Body of pancreas (tissue), 4 donors: ENCODE measurements around the gene MERTK. TPM values are rescaled to one million over a fixed set of nuclear protein-coding genes. Genes with fewer than 3 reads are reported as not detected.
A peak's percentile ranks its signal among the peaks of the same experiment; 100 is the strongest.

Source experiments
- ATAC-seq: fragments of 150-250 bp; one replicate; pipeline ENCODE4 v1.9.1; 2016
- DNase-seq, 4 donors: peaks; one replicate each; pipeline ENCODE4 v3.0.0-alpha.2; 2019
- H3K27ac ChIP-seq, 4 donors: fragments of 200-600 bp; sonication (generic); 1 replicate in 3 of 4; 2 replicates in 1 of 4; pipeline versions ENCODE4 v1.5.1 to v1.6.1; 2016 to 2019; ENCODE audit warnings: mild to moderate bottlenecking in 1 of 4, mixed read lengths in 1 of 4, moderate library complexity in 1 of 4
- H3K27me3 ChIP-seq, 2 donors: fragments of 200-600 bp; sonication (generic); one replicate each; pipeline ENCODE4 v1.6.0; 2016; ENCODE audit warnings: mild to moderate bottlenecking in 1 of 2
- H3K36me3 ChIP-seq, 2 donors: fragments of 200-600 bp; sonication (generic); replicated peaks in 1 of 2; 2 replicates each; pipeline ENCODE4 v1.5.1; 2016; ENCODE audit warnings: low read depth in 2 of 2; ENCODE audit not compliant: insufficient read depth in 1 of 2
- H3K4me1 ChIP-seq: fragments of 200-600 bp; sonication (generic); one replicate; pipeline ENCODE4 v1.6.0; 2016
- H3K4me3 ChIP-seq, 2 donors: fragments of 200-600 bp; sonication (generic); 1 replicate in 1 of 2; 2 replicates in 1 of 2; pipeline ENCODE4 v1.5.1; 2016 to 2019
- H3K9me3 ChIP-seq, 3 donors: fragments of 200-600 bp; sonication (generic); 1 replicate in 2 of 3; 2 replicates in 1 of 3; pipeline ENCODE4 v1.5.1; 2016
- CTCF ChIP-seq, 7 experiments: fragments of 450-650 bp in 4 of 7; fragments of 200-600 bp in 3 of 7; sonication (generic) in 3 of 7; IDR thresholded peaks; one replicate each; pipeline ENCODE4 v1.5.1; 2016 to 2019; ENCODE audit warnings: antibody characterized with exemption in 7 of 7
- POLR2A ChIP-seq, 3 donors: fragments of 450-650 bp; IDR thresholded peaks; one replicate each; pipeline ENCODE4 v1.6.1; 2016; ENCODE audit warnings: antibody characterized with exemption in 3 of 3, mild to moderate bottlenecking in 2 of 3
- WGBS, 2 donors: methylation state at CpG; one replicate each; pipeline ENCODE4 v1.1.5; 2017; 5-methylcytosine and 5-hydroxymethylcytosine counted together
- intact Hi-C: fragments of 100-400 bp; cut with DNase I; formaldehyde crosslinking; loops from one replicate; pipeline ENCODE4 v1.15.1; 2023
- total RNA-seq, 2 donors: library from RNA; depleted of rRNA; stranded (reverse); fragments of >200 nt; gene quantifications; one replicate each; pipeline ENCODE4 v1.1.0, GENCODE V29; 2016

Gene MERTK
- total RNA-seq, 2 donors from 2014 or later: 7.9 to 9.6 TPM

DNA sequence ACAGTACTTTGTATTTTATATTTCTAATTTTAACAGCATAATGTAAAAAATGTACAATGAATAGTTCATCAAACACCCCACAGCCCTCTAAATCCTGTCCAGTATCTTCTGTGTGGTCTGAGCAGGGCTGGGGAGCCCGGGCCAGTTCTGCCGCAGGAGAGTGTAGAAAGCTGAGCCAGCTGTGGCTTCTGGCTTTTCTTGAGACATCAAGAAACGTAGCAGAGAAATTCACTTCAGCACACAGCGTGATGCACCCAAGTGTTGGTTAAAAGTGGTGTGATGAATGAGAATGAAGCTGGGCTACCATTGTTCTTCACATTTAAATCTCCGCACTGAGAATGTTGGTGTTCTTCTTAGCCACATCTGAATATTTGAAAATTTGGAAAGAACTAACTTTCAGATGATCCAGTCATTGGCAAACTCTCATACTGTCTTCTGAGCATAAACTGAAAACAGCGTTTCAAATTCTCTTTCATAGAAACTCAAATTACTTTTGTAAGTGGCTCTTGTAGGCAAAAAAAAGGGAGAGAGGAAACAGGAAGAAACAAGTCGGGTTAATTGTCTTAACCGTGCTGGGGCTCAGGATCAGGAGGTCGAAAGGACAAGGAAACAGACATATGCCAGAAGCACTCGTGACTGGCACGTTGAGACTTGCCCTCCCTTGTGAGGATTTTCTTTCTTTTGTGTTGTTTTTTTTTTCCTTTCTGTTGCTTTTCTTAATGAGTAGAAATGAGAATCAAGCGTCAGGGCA lies 133.2 kb downstream of the MERTK start:
- ATAC-seq (no peak), DNase-seq (peak in 2 of 4 donors; percentile 34)
- Histone ChIP-seq H3K4me1 (peaks cover 23% of the 10 kb centered on the region), H3K4me3 (no peak overlapping the region), H3K27me3 (no peaks in the 10 kb centered on the region), H3K27ac (peak overlapping the region in 2 of 4 donors; percentile 14 to 63), H3K9me3 (no peaks in the 10 kb centered on the region), H3K36me3 (no peaks in the 10 kb centered on the region)
- TF ChIP-seq CTCF (IDR thresholded peaks at IDR 0.05): no peak
- TF ChIP-seq POLR2A (IDR thresholded peaks at IDR 0.05): no peak
- 36 to 42% methylated on average over 12 of the region's 12 CpGs for WGBS, 2 donors
- intact Hi-C loops: no loop called here

DNA sequence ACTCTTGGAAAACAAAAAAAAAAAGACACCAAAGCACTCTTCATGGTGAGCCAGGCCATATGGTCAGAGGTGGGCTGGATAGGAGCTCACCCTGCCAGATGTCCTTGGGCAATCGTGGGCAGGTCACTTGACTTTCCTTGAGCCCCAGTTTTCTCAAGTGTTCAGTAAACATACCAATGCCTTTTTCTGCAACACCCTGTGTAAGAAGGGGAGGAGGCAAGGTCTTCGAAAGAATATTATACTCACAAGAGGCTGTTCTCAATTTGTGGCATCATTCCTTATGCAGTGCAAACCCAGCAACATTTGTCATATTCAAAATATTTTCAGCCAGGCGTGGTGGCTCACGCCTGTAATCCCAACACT lies 133.8 kb downstream of the MERTK start:
- Histone ChIP-seq H3K9me3 (no peaks in the 10 kb centered on the region), H3K27me3 (no peaks in the 10 kb centered on the region), H3K36me3 (no peaks in the 10 kb centered on the region), H3K27ac (peak overlapping the region in 2 of 4 donors; percentile 14 to 63), H3K4me1 (peaks cover 23% of the 10 kb centered on the region), H3K4me3 (no peak overlapping the region)
- intact Hi-C loops: no loop called here
- 59 to 61% methylated on average over 4 of the region's 4 CpGs for WGBS, 2 donors
- TF ChIP-seq POLR2A (IDR thresholded peaks at IDR 0.05) (no peak), CTCF (IDR thresholded peaks at IDR 0.05) (no peak)
- peak in 1 of 4 donors; percentile 21 for DNase-seq
- ATAC-seq: no peak

- intact Hi-C loops: no loop called here
- peak in 2 of 7 experiments; percentile 7 to 11 for TF ChIP-seq CTCF (IDR thresholded peaks at IDR 0.05)
- no peak for TF ChIP-seq POLR2A (IDR thresholded peaks at IDR 0.05)
- Histone ChIP-seq H3K27me3 (no peaks in the 10 kb centered on the region), H3K36me3 (no peaks in the 10 kb centered on the region), H3K4me1 (peaks cover 23% of the 10 kb centered on the region), H3K4me3 (no peak overlapping the region), H3K27ac (peak overlapping the region in 2 of 4 donors; percentile 32 to 63), H3K9me3 (no peaks in the 10 kb centered on the region)
- peak in 3 of 4 donors; percentile 37 to 78 (median 52) for DNase-seq
- peak; percentile 51 for ATAC-seq
- 37 to 48% methylated on average over 4 of the region's 4 CpGs for WGBS, 2 donors
These were observed 134.5 kb downstream of the MERTK start for GRCh38 chr2:112032689-112033465.

DNA sequence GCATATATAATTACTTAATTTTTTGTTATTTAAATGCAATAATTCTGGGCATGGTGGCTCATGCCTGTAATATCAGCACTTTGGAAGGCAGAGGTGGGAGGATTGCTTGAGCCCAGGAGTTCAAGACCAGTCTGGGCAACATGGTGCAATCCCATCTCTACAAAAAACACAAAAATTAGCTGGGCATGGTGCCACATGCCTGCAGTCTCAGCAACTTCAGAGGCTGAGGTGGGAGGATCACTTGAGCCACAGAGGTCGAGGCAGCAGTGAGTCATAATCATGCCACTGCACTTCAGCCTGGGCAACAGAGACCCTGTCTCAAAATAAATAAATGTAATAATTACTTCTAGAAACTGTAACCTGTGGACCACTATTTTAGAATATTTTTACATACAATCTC lies 135.2 kb downstream of the MERTK start:
- no peak for TF ChIP-seq POLR2A (IDR thresholded peaks at IDR 0.05)
- TF ChIP-seq CTCF (IDR thresholded peaks at IDR 0.05): no peak
- no peaks in the 10 kb centered on the region for H3K9me3 ChIP-seq
- ATAC-seq: no peak
- intact Hi-C loops: no loop called here
- H3K27me3 ChIP-seq: no peaks in the 10 kb centered on the region
- 47 to 63% methylated on average over 1 of the region's 1 CpG for WGBS, 2 donors
- peak overlapping the region in 1 of 4 donors; percentile 63 for H3K27ac ChIP-seq
- peaks cover 23% of the 10 kb centered on the region for H3K4me1 ChIP-seq
- H3K36me3 ChIP-seq: no peaks in the 10 kb centered on the region
- no peak overlapping the region for H3K4me3 ChIP-seq
- peak in 1 of 4 donors; percentile 59 for DNase-seq
